Epithelial cell of esophagus (primary cell): ENCODE measurements around the gene PDK4.
A peak's percentile ranks its signal among the peaks of the same experiment; 100 is the strongest.

ENCODE experiments used
- DNase-seq: peaks from one replicate; pipeline ENCODE4 v3.0.0; 2010; ENCODE audit warnings: low read depth
- H3K4me3 ChIP-seq: 2 replicates; pipeline ENCODE4 v1.5.1; 2011; ENCODE audit warnings: mild to moderate bottlenecking, low read length, control low read depth
- TF ChIP-seq, protein P1 (sequence below): IDR thresholded peaks from 2 replicates; pipeline ENCODE4 v1.5.1; 2011; ENCODE audit warnings: low read depth, mild to moderate bottlenecking, low read length, control low read depth, inconsistent platforms; ENCODE audit not compliant: insufficient read depth; ENCODE audit errors: missing control alignments

The PDK4 gene

DNA sequence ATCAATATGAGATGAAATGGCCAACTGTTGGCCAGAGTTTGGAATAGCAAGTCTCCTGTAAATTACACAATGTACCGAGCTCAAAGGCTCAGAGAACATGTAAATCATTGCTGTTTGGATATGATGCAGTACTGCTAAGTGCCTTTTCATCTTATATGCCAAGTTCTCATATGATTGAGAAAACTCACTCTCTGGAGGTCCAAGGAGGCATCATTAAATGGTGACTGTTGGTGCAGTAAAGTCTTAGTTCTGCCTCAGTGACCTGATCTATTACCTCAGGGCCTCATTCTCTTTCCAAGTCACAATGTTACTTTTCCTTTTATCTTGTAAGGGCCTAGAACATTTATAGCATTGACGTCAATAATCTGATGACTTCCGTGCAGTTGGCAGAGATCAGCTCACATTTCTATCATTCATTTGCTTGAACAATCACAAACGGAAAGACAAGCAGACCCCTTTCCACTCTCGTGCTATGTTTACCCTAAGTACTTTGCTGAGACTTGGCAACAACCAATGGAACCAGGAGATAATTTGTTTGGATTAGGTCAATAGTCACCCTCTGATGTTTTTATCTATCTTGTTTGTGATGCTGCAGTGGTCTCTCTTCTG, 32.6 kb upstream of the PDK4 start:
- TF ChIP-seq, protein P1, sequence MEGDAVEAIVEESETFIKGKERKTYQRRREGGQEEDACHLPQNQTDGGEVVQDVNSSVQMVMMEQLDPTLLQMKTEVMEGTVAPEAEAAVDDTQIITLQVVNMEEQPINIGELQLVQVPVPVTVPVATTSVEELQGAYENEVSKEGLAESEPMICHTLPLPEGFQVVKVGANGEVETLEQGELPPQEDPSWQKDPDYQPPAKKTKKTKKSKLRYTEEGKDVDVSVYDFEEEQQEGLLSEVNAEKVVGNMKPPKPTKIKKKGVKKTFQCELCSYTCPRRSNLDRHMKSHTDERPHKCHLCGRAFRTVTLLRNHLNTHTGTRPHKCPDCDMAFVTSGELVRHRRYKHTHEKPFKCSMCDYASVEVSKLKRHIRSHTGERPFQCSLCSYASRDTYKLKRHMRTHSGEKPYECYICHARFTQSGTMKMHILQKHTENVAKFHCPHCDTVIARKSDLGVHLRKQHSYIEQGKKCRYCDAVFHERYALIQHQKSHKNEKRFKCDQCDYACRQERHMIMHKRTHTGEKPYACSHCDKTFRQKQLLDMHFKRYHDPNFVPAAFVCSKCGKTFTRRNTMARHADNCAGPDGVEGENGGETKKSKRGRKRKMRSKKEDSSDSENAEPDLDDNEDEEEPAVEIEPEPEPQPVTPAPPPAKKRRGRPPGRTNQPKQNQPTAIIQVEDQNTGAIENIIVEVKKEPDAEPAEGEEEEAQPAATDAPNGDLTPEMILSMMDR = peak; percentile 19
- H3K4me3 ChIP-seq = no peak overlapping the region
- peak; percentile 33 for DNase-seq

DNA sequence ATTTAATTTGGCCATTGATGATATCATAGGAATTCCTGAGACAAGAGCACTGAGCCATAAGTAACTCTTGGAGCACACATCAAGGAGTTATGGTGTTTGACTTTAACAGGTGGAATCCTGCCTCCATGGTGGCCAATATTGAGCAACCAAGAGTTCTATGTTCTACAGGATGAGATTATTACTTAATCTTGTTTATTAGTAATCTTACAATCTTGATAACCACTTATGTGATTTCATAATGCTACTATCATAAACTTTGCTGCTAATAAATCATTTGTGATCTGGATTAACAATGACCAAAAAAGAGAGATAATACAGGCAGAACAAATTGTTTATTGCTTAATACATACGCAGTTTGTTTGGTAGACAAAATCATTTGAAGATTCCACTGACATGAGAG, 27.5 kb upstream of the PDK4 start:
- H3K4me3 ChIP-seq = no peak overlapping the region
- TF ChIP-seq, protein P1 = no peak
- DNase-seq = no peak

DNA sequence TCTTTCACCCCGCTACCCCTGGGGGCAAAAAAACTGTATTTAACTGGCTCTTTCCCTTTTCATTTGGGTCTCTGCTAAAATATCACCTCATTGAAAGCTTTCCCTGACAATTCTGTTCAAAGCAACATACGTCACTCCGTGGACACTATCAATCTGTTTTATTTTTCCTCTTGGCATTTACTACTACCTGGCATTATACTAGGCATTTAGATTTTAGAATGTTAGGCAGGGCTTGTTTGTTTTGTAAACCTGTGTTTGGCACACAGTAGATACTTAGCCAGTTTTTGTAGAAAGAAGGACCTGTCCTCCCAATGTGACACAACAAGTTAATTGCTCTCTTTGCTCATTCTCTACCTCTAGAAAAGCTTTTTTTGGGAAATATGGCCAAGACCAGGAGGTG, 26.5 kb upstream of the PDK4 start:
- H3K4me3 ChIP-seq = no peak overlapping the region
- DNase-seq = no peak
- TF ChIP-seq, protein P1 = no peak

DNA sequence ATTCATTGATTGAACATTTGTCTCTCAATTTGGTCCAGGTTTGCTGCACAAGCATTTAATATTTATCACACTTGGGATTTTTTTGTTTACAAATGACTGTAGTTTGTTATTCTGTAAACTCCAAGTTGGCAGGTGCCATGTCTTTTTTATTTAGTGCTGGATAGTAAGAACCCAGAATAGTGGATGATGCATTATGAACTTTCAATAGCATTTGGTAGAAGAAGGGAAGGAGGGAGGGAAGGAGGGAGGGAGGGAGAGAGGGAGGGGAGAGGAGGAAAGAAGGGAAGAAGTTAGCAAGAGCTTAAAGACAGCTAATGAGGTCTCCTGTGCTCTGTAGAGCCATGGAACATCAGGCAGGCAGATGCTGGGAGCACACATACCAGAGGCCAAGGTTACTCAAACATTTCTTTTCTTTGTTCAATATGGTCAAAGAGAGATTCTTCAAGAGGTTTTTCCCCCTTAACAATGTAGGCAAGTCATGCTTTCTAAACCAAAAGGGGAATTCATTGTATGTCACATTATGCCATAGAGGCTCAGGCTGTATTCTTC, 25.8 kb upstream of the PDK4 start:
- TF ChIP-seq, protein P1 = no peak
- no peak overlapping the region for H3K4me3 ChIP-seq
- no peak for DNase-seq

DNA sequence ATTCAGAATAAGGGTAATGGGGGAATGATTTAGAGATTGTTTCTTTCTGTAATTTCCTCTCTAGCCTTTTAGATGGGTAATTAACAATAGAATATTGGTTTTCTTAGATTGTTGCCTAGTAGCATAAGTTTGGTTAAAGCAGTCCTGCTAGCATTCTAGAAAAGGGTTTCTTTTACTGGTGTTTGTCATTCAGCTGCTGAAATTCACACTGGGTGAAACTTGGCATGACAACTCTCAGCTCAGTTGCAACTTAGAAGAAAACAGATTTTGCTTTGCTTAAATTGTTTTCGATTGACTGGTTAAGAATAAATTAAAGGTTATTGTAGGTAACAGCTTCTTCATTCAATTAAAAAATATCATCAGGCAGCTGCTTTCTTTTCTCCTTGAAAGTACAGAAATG, 25.1 kb upstream of the PDK4 start:
- TF ChIP-seq, protein P1 = no peak
- DNase-seq = no peak
- no peak overlapping the region for H3K4me3 ChIP-seq

DNA sequence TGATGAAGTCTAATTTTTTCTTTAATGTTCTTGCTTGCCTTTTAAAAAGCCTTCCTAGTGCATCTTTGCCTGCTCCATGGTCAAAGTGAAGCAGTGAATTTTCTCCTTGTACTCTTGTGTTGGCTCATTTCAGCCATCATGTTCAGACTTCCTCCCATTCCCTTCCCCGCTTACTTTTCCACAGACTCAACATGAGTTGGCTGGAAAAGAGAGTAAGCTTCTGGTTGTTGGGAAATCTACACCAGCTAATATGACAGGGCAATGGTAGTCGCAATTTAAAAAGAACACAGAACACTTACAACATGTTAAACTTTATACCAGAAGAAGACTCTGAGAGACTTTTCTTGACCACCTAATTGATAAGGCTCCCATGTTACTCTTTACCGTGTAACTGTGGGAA, 24.3 kb upstream of the PDK4 start:
- TF ChIP-seq, protein P1 = no peak
- no peak for DNase-seq
- no peak overlapping the region for H3K4me3 ChIP-seq

DNA sequence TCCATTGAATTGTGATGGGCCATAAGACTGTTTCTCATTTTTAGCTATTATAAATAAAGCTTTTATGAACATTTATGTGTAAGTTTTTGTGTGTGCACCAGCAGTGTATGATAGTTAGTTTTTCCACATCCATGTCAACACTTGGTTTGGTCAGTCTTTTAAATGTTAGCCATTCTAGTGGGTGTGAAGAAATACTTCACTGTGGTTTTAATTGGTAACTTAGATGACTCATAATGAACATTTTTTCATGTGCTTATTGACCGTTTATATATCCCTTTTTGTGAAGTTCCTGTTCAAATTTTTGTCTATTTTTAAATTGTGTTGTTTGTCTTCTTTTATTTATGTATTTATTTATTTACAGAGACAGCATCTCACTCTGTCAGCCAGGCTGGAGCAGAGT, 23.6 kb upstream of the PDK4 start:
- DNase-seq = no peak
- TF ChIP-seq, protein P1 = no peak
- H3K4me3 ChIP-seq = no peak overlapping the region
